GM11168 (cell line): Measurements from ENCODE around the gene ZDHHC11B.

Source experiments
- in situ Hi-C: fragments of 300-500 bp; cut with MboI; formaldehyde crosslinking; loops from one replicate; pipeline ENCODE4 v1.12.0; 2022; ENCODE audit warnings: low sequenced_read_pairs; ENCODE audit not compliant: unreplicated experiment

The ZDHHC11B gene

DNA sequence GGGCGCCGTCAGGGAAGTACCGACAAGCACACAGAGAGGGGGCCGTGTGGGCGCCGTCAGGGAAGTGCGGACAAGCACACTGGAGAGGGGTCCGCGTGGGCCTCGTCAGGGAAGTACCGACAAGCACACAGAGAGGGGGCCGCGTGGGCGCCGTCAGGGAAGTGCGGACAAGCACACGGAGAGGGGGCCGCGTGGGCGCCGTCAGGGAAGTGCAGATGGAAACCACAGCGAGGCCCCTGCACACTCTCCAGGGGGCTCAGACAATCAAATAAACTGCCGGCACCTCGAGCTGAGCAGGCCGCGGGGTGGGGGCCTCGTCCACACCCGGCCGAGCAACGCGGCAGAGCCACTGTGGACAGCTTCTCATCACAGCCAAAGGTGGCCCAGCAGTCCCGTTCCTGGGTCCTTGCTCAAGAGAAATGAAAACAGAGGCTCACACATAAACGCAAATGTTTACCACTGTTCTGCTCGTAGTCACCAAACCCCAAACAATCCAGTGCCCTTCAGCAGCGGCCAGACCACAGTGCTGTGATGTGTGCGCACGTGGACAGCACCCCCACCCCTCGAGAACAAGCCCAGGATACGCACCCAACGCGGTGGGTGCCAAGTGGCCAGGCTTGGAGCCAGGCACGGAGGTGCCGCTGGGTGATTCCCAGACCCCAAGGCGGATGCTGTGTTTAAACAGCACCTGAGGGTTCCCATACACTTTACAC, 116.1 kb downstream of the ZDHHC11B start:
- in situ Hi-C loops = no loop called here

DNA sequence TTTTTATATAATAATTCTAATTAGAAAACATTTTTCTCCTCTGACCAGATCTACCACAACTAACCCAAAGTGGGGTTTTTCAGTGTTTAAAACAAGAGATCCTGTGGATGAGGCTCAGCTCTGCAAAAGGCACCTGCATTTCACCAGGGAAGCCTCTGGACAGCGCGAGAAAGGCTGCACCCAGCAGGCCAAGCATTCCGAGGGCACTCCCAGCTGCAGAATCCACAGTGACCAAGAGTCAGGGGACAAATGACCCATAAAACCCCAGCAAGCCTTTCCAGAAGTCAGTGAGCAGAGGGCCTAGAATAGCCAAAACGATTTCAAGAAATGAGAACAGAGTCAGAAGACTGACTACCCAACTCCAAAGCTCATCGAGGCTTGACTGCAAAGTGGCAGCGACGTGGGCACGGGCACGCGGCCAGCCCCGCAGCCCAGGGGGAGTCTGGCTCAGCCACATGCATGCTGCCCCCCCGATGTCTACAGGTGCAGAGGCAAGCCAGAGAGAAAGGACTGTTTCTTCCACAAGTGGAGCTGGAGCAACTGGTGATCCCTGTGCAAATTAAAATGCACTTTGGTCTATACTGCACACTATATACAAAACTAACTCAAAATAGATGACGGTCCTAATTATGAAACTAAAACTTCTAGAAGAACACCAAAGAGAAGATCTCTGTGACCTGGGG, 117.6 kb downstream of the ZDHHC11B start:
- in situ Hi-C loops = no loop called here

DNA sequence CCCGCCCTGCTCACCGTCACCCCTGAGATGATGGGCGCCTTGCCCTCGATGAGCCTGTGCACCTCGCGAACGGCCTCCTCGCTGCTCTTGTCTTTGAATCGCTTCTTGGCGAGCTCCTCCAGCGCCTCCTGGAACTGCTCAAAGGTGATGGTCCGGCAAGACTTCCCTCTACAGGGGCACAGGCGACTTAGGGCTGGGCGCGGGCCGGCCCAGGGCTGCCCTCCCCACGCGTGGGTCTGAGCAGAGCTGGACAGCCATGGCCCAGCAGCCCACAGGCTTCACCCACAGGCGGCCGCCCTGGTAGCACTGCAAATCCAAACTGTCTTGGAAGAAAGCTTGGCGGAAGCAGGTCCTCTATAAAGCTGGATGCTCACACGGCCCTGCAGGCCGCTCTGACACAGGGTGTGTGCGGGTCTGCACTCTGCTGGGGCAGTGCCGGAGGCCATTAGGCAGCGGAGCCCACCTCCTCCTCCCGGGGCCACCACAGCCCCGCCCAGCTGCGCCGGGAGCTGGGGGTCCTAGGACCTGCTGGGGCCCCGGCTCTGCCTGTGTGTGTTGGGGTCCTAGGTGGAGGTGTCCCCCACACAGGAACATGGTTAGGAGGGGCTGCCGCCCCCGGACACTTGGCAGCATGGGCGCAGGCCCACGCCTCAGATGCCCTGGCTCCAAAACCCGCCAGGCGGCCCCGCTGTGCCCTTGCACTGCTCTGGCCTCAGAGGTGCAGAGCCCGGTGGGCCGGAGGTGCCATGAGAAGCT, 118.4 kb downstream of the ZDHHC11B start:
- in situ Hi-C loops = no loop called here

DNA sequence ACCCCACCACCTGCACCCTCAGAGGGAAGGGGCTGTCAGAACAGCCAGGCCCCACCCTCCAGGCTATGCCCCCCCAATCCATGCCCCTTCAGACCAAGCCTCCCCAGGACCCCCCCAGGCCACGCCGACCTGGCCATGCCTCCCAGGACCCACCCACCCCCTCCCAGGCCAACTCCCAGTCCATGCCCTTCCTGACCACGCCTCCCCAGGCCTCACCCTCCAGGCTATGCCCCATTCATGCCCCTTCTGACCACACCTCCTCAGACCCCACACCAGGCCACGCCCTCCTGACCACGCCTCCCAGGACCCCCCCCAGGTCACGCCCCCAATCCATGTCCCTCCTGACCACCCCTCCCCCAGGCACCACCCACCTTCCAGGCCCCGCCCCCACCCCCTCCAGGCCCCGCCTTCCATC, 119.0 kb downstream of the ZDHHC11B start:
- in situ Hi-C loops = no loop called here

DNA sequence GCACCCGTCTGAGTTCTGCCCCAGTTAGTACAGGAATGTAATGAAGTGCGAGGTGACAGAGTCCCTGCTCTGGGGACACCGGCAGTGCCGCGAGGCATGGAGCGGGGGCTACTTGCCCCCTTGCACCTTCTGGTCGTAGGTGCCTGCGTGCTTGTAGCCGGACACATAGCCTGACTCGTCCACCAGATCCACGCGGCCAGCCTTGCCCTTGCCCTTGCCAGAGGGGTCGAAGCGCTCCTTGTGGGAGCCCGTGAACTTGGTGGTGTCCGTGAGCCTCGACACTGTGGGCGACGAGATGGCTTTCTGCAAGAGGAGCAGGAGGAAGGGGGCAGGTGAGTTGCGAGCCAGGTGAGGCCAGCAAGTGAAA, 119.6 kb downstream of the ZDHHC11B start:
- in situ Hi-C loops = no loop called here

DNA sequence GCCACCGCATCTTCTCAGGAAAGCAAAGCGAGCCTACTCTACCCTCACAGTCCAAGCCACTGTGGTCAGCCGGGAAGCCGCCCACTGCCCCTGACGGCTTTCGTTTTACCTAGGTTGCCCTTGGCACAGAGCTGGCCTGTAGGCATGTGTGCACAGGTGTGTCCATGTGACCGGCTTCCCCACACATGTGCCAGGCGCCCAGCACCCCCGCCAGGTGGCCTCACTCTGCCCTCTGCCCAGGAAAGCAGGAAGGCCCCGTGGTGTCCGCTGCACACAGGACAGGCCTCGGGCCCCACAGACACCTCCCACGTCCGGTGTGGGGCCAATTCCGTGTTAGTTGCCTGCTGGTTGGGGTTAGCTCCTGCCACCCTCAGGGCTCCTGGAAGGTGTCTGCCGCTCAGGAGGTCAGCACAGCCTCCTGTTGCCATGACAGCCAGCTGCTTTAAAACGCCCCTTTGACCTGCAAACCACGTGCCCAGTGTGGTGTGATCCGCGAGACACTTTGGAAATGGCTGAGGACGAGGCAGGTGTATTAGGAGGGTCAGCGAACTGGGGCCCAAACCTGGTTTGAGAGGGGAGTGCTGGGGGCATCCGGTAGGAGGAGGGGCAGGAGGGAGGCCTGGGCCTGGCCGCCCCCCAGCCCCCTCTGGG, 120.1 kb downstream of the ZDHHC11B start:
- in situ Hi-C loops = no loop called here

DNA sequence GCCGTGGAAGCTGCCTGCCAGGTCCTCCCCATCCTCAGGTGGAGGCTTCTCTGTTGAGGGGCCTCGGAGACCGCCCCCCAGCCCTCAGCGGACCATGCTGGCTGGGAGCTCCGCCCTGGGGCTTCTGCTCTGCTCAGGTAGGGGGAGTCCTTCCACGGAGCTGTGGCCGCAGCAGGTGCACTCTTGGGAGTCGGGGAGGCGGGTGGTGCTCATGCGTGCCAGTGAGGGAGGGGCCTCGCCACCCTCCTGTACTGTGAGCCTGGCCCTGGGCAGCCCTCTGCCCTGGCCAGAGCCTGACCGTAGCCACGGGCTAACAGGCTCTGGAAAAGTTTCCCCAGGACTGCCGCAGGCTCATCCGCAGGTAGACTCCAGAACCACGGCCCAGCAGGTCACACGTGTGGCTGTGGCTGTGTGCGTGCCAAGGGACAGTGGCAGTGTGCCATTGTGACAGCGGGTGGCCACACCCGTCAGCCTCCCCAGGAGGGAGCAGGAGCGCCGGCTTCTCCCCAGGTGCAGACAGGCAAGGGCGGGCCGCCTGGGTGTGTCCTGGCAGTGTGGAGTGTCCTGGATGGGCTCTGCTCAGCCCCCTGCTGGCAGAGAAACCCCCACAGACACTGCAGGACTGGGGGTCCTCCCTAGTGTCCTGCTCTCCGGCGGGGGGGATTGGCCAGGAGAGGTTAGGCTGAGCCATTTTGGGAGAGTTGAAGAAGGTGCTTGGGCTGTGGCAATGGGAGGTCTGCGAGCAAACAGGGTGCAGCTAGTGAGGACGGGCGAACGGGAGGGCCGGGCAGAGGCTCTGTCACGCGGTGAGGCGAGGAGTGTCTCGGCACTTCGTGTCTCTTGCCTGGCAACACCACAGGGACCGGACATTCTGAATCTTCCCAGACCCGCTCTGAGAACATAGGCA, 120.8 kb downstream of the ZDHHC11B start:
- in situ Hi-C loops = no loop called here

DNA sequence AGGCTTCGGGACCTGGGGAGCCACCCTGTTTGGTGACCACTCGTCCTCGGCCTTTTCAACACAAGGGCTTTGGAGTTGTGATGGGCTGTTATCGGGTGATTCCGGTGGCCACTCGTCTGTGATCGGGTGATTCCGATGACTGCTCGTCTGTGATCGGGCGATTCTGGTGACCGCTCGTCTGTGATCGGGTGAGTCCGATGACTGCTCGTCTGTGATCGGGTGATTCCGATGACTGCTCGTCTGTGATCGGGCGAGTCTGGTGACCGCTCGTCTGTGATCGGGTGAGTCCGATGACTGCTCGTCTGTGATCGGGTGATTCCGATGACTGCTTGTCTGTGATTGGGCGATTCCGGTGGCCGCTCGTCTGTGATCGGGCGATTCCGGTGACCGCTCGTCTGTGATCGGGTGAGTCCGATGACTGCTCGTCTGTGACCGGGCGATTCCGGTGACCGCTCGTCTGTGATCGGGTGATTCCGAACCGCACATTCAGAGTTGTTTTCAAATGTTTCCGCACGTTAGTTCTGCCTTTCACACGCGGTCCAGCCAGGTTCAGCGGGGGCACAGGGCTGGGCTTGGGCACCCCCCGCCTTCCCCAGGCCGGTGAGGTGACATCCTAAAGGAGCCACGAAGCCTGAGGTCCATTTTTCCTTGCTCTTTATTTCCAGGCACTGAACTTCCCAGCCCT, 121.6 kb downstream of the ZDHHC11B start:
- in situ Hi-C loops = no loop called here

DNA sequence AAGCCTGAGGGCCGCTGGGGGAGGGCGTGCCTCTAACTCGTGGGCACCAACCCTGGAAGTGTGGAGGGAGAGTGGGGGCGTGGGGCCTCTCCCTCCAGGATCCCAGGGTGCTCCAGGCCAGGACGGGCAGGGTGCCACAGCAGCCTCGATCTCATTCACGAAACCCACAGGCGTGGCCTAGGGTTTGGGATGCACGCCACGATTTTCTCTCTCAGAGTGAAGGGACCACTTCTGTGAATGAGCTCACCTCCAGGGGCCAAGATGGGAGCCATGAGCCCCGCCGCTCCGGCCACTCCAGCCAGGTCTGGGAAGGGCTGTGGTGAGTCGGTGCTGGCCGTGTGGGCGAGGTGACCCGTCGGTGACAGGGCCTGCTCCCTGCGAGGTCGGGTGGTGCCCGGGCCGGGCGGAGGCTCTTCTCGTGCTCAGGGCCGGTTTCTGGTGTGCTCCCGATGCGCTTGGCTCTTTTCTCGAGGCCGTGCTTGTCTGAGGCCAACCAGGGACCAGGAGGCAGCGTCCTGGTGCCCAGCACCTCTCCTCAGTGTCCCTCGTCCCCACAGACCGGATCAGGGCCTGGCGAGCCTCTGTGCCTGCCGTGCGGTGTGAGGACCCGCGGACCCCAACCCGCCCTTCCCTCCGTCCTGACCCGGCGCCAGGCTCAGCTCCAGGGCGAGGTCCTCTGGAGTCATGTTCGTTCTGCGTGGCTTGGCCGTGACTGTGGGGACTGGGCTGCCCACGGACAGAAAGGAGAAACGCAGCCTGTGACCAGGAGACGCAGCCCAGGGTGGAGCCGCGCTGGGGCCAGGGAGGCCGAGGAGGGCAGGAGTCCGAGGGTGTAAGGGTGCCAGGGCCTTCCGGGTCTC, 122.4 kb downstream of the ZDHHC11B start:
- in situ Hi-C loops = no loop called here

DNA sequence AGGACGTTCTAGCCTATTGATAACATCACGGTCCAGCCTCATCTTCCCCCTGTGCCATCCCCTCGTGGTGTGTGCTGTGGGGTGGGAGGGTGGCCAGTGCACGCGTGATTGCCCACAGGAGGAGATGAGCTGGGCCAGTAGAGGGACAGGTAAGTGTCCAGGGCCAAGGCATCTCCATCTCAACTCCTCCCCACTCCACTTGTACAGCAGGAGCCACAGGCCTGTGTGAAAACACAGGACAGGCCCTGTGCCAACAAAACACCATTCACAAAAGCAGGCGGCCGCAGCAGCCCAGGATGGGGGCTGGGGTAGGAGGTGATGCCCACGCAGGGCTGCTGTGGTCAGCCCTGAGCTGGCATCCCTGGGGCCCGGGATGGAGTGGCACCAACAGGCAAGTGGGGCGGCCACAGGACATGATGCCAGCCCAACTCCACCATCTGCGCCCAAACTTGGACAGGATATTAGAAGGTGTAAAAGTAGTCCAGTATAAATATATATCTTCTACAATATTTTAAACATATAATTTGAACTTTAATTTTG, 124.0 kb downstream of the ZDHHC11B start:
- in situ Hi-C loops = no loop called here
